ENCODE measurements around the gene SREBF1.

- no peak for TF ChIP-seq EZH2 (IDR thresholded peaks at IDR 0.05; ENCODE audit: insufficient read depth, poor library complexity, severe bottlenecking)
- TF ChIP-seq EZH2phosphoT487 (IDR thresholded peaks at IDR 0.05; ENCODE audit: insufficient read depth, low read depth): no peak
Observed at GRCh38 chr17:17837380-17837821, 615 bp upstream of the SREBF1 start.

Data from GM23248 (cell line).